Tibial artery (tissue), 4 donors: ENCODE data around the gene MRPS18A.

Experiments used
- DNase-seq, 2 donors: peaks; one replicate each; pipeline ENCODE4 v3.0.0-alpha.2; 2019
- H3K27ac ChIP-seq, 2 donors: fragments of 200-600 bp; sonication (generic) in 1 of 2; 1 replicate in 1 of 2; 2 replicates in 1 of 2; pipeline ENCODE4 v1.5.1; 2018 to 2019; ENCODE audit warnings: mild to moderate bottlenecking in 1 of 2
- H3K27me3 ChIP-seq, 2 donors: fragments of 200-600 bp; sonication (generic) in 1 of 2; one replicate each; pipeline versions ENCODE4 v1.5.1 to v1.6.0; 2016 to 2019
- H3K36me3 ChIP-seq, 3 donors: fragments of 200-600 bp; sonication (generic) in 2 of 3; one replicate each; pipeline ENCODE4 v1.5.1; 2016 to 2019; ENCODE audit warnings: mild to moderate bottlenecking in 2 of 3
- H3K4me1 ChIP-seq, 4 donors: fragments of 200-600 bp; sonication (generic) in 2 of 4; 1 replicate in 3 of 4; 2 replicates in 1 of 4; pipeline ENCODE4 v1.5.1; 2016 to 2019
- H3K4me3 ChIP-seq, 2 donors: fragments of 200-600 bp; sonication (generic) in 1 of 2; 1 replicate in 1 of 2; 2 replicates in 1 of 2; pipeline ENCODE4 v1.5.1; 2018 to 2019; ENCODE audit warnings: mild to moderate bottlenecking in 2 of 2
- H3K9me3 ChIP-seq, 3 donors: fragments of 200-600 bp; sonication (generic) in 1 of 3; one replicate each; pipeline ENCODE4 v1.5.1; 2016 to 2019
- CTCF ChIP-seq, 2 experiments: fragments of 200-600 bp in 1 of 2; fragments of 450-650 bp in 1 of 2; IDR thresholded peaks; one replicate each; pipeline ENCODE4 v1.5.1; 2017 to 2019; ENCODE audit warnings: antibody characterized with exemption in 2 of 2, mild to moderate bottlenecking in 1 of 2, moderate library complexity in 1 of 2
- intact Hi-C: fragments of 100-400 bp; cut with DNase I; formaldehyde crosslinking; loops from one replicate; pipeline ENCODE4 v1.15.0; 2023; ENCODE audit warnings: low total_unique reads

The MRPS18A gene

DNA sequence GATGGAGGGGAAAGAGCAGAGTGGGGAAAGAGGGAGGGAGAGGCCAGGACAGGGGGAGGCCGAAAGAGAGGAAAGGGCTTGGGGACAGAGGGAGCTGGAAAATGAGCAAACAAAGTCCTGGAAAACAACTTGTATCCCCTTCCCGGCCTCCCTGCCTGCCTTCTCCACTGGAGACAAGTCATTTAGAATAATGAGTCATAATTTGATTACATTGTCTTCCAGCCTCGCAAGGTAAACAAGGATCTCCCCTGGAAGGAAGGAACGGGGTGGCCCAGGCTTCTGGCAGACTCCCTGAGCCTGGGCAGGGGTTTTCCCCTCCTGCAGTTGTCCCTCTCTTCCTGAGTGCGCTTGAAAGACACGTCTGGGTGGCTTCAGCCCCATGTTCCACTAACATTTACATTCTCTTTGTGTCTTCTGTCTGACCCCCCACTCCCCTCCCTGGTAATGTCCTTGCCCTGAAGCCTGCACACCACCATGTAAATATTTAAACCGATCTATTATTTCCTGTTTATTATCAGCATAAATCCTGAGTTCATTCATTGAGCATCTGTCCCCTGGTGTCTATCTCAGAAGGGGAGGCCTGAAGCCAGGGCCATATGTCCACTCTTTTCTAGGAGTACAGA lies 12.1 kb upstream of the MRPS18A start:
- Histone ChIP-seq H3K9me3 (no peaks in the 10 kb centered on the region), H3K27me3 (peaks cover 0 to 14% of the 10 kb centered on the region in 2 donors), H3K36me3 (no peaks in the 10 kb centered on the region), H3K4me1 (peaks cover 0 to 27% (median 17%) of the 10 kb centered on the region in 4 donors), H3K27ac (no peak overlapping the region), H3K4me3 (no peak overlapping the region)
- intact Hi-C loops: loop anchor here (5.0 to 10.0 kb wide), 2 partner anchors 65 to 67 kb away; no protein-coding TSS in a partner anchor
- no peak for DNase-seq
- TF ChIP-seq CTCF (IDR thresholded peaks at IDR 0.05): no peak

- DNase-seq: peak; percentile 51 to 77
- H3K27ac ChIP-seq: no peak overlapping the region
- intact Hi-C loops: no loop called here
These were observed 11.2 kb upstream of the MRPS18A start for GRCh38 chr6:43698584-43699349.

GRCh38 chr6:43697421-43697820 lies 9.8 kb upstream of the MRPS18A start:
- DNase-seq: no peak
- peaks cover 0 to 18% (median 10%) of the 10 kb centered on the region in 4 donors for H3K4me1 ChIP-seq
- no peaks in the 10 kb centered on the region for H3K9me3 ChIP-seq
- H3K4me3 ChIP-seq: no peak overlapping the region
- no peak for TF ChIP-seq CTCF (IDR thresholded peaks at IDR 0.05)
- intact Hi-C loops: no loop called here
- no peak overlapping the region for H3K27ac ChIP-seq
- no peaks in the 10 kb centered on the region for H3K36me3 ChIP-seq
- H3K27me3 ChIP-seq: peaks cover 0 to 14% of the 10 kb centered on the region in 2 donors

More at GRCh38 chr6:43698584-43699349, 11.2 kb upstream of the MRPS18A start:
- H3K4me1 ChIP-seq: peaks cover 0 to 27% (median 17%) of the 10 kb centered on the region in 4 donors
- no peak overlapping the region for H3K4me3 ChIP-seq
- H3K36me3 ChIP-seq: no peaks in the 10 kb centered on the region
- peaks cover 0 to 14% of the 10 kb centered on the region in 2 donors for H3K27me3 ChIP-seq
- no peak for TF ChIP-seq CTCF (IDR thresholded peaks at IDR 0.05)
- H3K9me3 ChIP-seq: no peaks in the 10 kb centered on the region

- H3K4me3 ChIP-seq: no peak overlapping the region
- H3K36me3 ChIP-seq: no peaks in the 10 kb centered on the region
- H3K9me3 ChIP-seq: no peaks in the 10 kb centered on the region
- no peak for DNase-seq
- TF ChIP-seq CTCF (IDR thresholded peaks at IDR 0.05): no peak
- no peak overlapping the region for H3K27ac ChIP-seq
- intact Hi-C loops: no loop called here
- peaks cover 0 to 9% (median 5%) of the 10 kb centered on the region in 4 donors for H3K4me1 ChIP-seq
- H3K27me3 ChIP-seq: peaks cover 0 to 14% of the 10 kb centered on the region in 2 donors
These were observed 8.3 kb upstream of the MRPS18A start for GRCh38 chr6:43695967-43696291.

DNA sequence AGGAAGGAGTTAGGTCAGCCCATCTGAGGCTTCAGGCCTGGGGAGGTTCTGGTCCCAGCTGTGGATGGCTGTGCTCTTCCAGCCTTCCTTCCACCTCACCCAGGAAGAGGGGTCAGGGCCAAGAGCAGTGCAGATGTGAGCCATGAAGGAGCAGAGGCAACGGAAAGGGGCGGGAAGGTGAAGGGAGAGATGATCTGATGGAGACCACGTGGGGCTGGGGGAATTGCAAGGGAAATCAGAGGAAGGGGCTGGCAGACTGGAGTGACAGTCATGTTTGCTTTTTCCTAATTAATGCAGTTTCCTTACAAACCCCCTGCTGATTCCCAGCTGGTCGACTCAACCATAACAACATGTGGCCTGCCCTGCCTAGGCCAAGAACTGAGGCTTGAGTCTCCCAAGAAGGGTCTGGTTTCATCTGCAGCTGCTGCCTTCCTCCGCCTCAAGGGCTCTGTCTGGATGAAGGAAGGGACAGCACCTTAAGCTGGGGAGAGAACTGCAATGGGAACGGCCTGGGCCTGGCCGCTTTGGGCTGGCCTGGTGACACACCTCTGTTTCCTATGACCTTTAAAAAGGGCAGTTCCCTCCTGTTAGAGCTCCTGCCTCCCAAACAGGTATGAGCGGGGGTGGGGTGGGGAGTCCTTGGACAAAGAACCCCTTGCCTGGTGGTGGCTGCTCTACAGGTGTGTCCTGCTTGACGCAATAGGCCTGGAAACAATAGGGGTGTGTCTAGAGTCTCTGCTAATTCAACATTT lies 7.8 kb upstream of the MRPS18A start:
- intact Hi-C loops: no loop called here
- TF ChIP-seq CTCF (IDR thresholded peaks at IDR 0.05): no peak
- H3K27ac ChIP-seq: no peak overlapping the region
- no peak overlapping the region for H3K4me3 ChIP-seq
- no peaks in the 10 kb centered on the region for H3K36me3 ChIP-seq
- DNase-seq: no peak
- H3K9me3 ChIP-seq: no peaks in the 10 kb centered on the region
- peaks cover 0 to 9% (median 5%) of the 10 kb centered on the region in 4 donors for H3K4me1 ChIP-seq
- peaks cover 0 to 14% of the 10 kb centered on the region in 2 donors for H3K27me3 ChIP-seq
